ENCODE results near the gene HSD17B8. TPM values are rescaled to one million over a fixed set of nuclear protein-coding genes. Genes with fewer than 3 reads are reported as not detected.

The HSD17B8 gene
- polyA plus RNA-seq, 2 of the 4 experiments (the other 2 are of a cell fraction): 9.5 to 16.5 TPM

DNA sequence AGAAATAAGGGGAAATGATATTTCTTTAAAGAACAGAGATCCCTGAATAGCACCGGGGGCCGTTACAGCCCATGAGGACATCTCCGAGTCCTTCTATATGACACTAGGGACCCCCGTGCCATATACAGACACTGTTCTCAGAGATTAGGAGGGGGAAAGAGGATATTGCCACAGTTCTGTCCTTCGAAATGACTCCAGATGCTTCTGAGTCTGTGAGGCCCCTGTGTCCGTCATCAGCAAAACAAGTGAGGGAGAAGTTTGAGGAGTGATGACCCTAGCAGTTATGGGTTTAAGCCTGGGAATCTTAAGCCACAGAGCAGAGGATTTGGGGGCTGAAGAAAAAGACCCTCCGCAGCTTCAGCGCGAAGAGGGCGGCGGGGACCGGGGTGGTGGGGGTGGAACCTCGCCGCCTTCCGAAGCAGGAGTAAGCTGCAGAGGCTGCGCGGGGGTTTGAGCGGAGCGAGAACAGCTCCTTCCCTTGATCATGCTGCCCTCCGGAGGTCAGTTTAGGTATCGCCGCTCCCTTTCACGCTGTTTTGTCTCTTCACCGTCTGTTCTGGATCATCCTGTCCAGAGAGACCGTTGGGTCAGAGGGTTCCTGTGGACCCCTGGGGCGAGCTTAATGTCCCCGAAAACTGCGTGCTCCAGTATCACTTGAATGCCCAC, 43.7 kb downstream of the HSD17B8 start:
- H3K4me1 ChIP-seq: peaks cover 11% of the 10 kb centered on the region
- H3K4me2 ChIP-seq: peak overlapping the region; percentile 90
- DNase-seq (ENCODE audit: low read depth in 1 of 2, low spot score in 1 of 2): peak; percentile 44 to 79
- peak; percentile 65 to 82 for ATAC-seq
- no peak for FAIRE-seq
- peak overlapping the region; percentile 68 for H3K4me3 ChIP-seq
- no peaks in the 10 kb centered on the region for H3K9me3 ChIP-seq
- ChIA-PET CTCF (interaction anchor here (0.6 to 3.7 kb wide), 54 partner anchors 9 to 362 kb away, joined by 3 to 39 read pairs (median 5); partner anchors contain the start of genes B3GALT4, HLA-DMA, HLA-DOA and HLA-DPA1), POLR2A (interaction anchor here (0.6 to 2.7 kb wide), 4 partner anchors 23 to 276 kb away, joined by 3 to 17 read pairs (median 14); partner anchors contain the start of genes RING1, RPS18, VPS52 and WDR46)
- TF ChIP-seq SREBF2 (IDR thresholded peaks at IDR 0.05) (no peak), SMC3 (IDR thresholded peaks at IDR 0.05) (peak; percentile 69), RAD21 (conservative IDR thresholded peaks at IDR 0.05 in 1 of 2, IDR thresholded peaks at IDR 0.05 in 1 of 2) (peak; percentile 89 to 90), KDM5A (IDR thresholded peaks at IDR 0.05) (peak; percentile 48; the same call in 1 of the 2 replicates)
- TF ChIP-seq, protein P1, sequence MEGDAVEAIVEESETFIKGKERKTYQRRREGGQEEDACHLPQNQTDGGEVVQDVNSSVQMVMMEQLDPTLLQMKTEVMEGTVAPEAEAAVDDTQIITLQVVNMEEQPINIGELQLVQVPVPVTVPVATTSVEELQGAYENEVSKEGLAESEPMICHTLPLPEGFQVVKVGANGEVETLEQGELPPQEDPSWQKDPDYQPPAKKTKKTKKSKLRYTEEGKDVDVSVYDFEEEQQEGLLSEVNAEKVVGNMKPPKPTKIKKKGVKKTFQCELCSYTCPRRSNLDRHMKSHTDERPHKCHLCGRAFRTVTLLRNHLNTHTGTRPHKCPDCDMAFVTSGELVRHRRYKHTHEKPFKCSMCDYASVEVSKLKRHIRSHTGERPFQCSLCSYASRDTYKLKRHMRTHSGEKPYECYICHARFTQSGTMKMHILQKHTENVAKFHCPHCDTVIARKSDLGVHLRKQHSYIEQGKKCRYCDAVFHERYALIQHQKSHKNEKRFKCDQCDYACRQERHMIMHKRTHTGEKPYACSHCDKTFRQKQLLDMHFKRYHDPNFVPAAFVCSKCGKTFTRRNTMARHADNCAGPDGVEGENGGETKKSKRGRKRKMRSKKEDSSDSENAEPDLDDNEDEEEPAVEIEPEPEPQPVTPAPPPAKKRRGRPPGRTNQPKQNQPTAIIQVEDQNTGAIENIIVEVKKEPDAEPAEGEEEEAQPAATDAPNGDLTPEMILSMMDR (IDR thresholded peaks at IDR 0.05): peak; percentile 81
- peak overlapping the region; percentile 64 to 91 for H3K27ac ChIP-seq
- 17% methylated on average over 20 of the region's 28 CpGs for WGBS (ENCODE audit: missing lambda C conversion rate)

DNA sequence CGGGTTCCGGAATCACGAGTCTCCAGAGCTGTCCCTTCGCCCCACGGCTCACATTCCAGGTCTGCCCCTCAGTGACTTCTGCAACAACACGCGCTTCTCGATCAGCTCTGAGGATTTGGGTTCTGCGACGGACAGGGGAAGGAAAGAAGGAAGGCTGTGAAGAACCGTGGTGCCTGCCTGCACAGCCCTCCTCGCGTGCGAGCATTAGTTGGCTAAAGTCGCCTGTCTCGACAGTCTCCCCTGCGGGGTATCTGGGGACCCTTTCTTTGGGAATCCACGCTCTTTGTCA, 44.1 kb downstream of the HSD17B8 start:
- Histone ChIP-seq H3K27ac (peak overlapping the region; percentile 64 to 91), H3K4me2 (peak overlapping the region; percentile 90), H3K4me1 (peaks cover 11% of the 10 kb centered on the region), H3K4me3 (peak overlapping the region; percentile 68), H3K9me3 (no peaks in the 10 kb centered on the region)
- no peak for DNase-seq (ENCODE audit: low read depth in 1 of 2, low spot score in 1 of 2)
- no peak for FAIRE-seq
- peak; percentile 33 to 45 for ATAC-seq
- ChIA-PET POLR2A (interaction anchor here (2.1 to 2.7 kb wide), 3 partner anchors 23 to 277 kb away, joined by 13 to 17 read pairs (median 16); partner anchors contain the start of genes RING1, RPS18 and VPS52), CTCF (interaction anchor here (0.6 to 3.7 kb wide), 45 partner anchors 9 to 363 kb away, joined by 3 to 39 read pairs (median 6); partner anchors contain the start of genes B3GALT4, HLA-DMA, HLA-DOA and HLA-DPB1)
- TF ChIP-seq EHF (CRISPR knock-in tag; IDR thresholded peaks at IDR 0.05) (no peak), MAZ (IDR thresholded peaks at IDR 0.05; ENCODE audit: borderline replicate concordance, low read depth, low read length) (no peak), RAD21 (conservative IDR thresholded peaks at IDR 0.05 in 1 of 2, IDR thresholded peaks at IDR 0.05 in 1 of 2) (no peak), SMC3 (IDR thresholded peaks at IDR 0.05) (no peak)
- TF ChIP-seq, protein P2, sequence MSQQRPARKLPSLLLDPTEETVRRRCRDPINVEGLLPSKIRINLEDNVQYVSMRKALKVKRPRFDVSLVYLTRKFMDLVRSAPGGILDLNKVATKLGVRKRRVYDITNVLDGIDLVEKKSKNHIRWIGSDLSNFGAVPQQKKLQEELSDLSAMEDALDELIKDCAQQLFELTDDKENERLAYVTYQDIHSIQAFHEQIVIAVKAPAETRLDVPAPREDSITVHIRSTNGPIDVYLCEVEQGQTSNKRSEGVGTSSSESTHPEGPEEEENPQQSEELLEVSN (IDR thresholded peaks at IDR 0.05; ENCODE audit: borderline replicate concordance, low read depth): no peak
- WGBS (ENCODE audit: missing lambda C conversion rate): 2% methylated on average over 18 of the region's 18 CpGs

DNA sequence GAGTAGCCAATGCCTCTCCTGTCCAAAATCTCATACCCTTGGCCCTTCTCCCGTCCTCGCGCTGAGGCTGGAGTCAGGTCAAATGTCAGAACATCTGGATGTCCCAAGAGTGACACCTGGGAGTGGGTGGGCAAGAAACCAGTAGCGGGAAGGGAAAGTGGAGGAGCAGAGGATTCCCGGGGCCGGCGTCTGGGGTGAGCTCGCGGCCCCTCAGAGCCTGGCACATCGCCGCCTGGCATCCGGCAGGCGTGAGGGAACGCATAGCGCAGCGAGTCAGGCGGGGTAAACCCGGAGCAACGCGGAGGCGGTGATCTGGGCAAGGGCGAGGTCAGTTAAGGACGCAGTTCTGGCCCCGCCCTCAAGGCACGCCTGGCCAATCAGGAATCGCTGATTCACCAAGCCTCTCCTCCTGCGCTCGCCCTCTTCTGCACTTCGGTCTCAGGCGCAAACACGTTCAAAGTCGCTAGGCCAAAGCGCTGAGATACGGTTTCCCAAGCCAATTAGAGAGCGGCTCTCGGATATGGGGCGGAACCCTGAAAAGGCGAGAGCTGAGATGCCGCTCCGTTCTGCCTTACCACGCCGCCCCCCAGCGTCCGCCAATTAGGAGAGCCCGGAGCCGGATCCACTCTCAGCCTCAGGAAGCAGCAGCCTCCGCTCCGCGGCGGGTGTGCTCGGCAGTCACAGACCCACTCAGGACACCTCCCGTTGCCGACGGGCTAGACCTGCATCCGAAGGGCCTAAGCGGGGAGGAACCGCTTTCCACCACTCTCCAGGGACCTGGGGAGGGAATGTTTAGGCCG, 44.7 kb downstream of the HSD17B8 start:
- 2% methylated on average over 30 of the region's 58 CpGs for WGBS (ENCODE audit: missing lambda C conversion rate)
- no peaks in the 10 kb centered on the region for H3K9me3 ChIP-seq
- peaks cover 11% of the 10 kb centered on the region for H3K4me1 ChIP-seq
- peak overlapping the region; percentile 91 to 92 for H3K27ac ChIP-seq
- FAIRE-seq (peak; percentile 32), ATAC-seq (peak; percentile 95 to 96), DNase-seq (ENCODE audit: low read depth in 1 of 2, low spot score in 1 of 2) (peak; percentile 70 to 97)
- ChIA-PET CTCF (interaction anchor here (0.6 to 3.7 kb wide), 43 partner anchors 8 to 363 kb away, joined by 3 to 39 read pairs (median 7); partner anchors contain the start of genes B3GALT4, HLA-DOA, HSD17B8 and RING1), POLR2A (interaction anchor here (1.5 to 2.7 kb wide), 5 partner anchors 19 to 277 kb away, joined by 3 to 17 read pairs (median 13); partner anchors contain the start of genes B3GALT4, RING1, RPS18 and VPS52)
- peak overlapping the region; percentile 68 for H3K4me3 ChIP-seq
- peak overlapping the region; percentile 99 for H3K4me2 ChIP-seq
- TF ChIP-seq SREBF2 (IDR thresholded peaks at IDR 0.05): no peak
- TF ChIP-seq MAFK (IDR thresholded peaks at IDR 0.05; ENCODE audit: partially characterized antibody): peak; percentile 76
- TF ChIP-seq ESRRA (IDR thresholded peaks at IDR 0.05; ENCODE audit: borderline replicate concordance, low read length): peak; percentile 20; the same call in 1 of the 2 replicates
- no peak for TF ChIP-seq EP300 (IDR thresholded peaks at IDR 0.05)
- TF ChIP-seq JUN (IDR thresholded peaks at IDR 0.05): peak; percentile 53 to 68; a peak in 4 of 5 replicates
- no peak for TF ChIP-seq CHD2 (IDR thresholded peaks at IDR 0.05; ENCODE audit: low read length, partially characterized antibody)
- TF ChIP-seq POLR2A (IDR thresholded peaks at IDR 0.05; ENCODE audit: low read length): peak; percentile 79
- TF ChIP-seq, protein P3, sequence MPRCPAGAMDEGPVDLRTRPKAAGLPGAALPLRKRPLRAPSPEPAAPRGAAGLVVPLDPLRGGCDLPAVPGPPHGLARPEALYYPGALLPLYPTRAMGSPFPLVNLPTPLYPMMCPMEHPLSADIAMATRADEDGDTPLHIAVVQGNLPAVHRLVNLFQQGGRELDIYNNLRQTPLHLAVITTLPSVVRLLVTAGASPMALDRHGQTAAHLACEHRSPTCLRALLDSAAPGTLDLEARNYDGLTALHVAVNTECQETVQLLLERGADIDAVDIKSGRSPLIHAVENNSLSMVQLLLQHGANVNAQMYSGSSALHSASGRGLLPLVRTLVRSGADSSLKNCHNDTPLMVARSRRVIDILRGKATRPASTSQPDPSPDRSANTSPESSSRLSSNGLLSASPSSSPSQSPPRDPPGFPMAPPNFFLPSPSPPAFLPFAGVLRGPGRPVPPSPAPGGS (IDR thresholded peaks at IDR 0.05): 0 out of 3 replicates have a peak, but pooled peaks have one; percentile 39
